Measurements from ENCODE around the gene DOCK1.

DOCK1 gene

GRCh38 chr10:127464561-127464960, 559.3 kb downstream of the DOCK1 start:
- Histone ChIP-seq H3K79me2 (ENCODE audit: control insufficient read depth, insufficient read depth, low read length) (no peaks in the 10 kb centered on the region), H2BK15ac (replicated peaks; ENCODE audit: low read depth) (no peak overlapping the region), H3K36me3 (ENCODE audit: control insufficient read depth, insufficient read depth, low read length) (no peaks in the 10 kb centered on the region), H3K27ac (ENCODE audit: low read depth, low read length) (no peak overlapping the region), H3K4me3 (ENCODE audit: low read length) (no peak overlapping the region), H2BK120ac (ENCODE audit: low read depth, low read length) (no peak overlapping the region), H4K8ac (ENCODE audit: low read depth, low read length) (no peak overlapping the region), H3K4me2 (ENCODE audit: low read length) (no peak overlapping the region), H3K27me3 (ENCODE audit: insufficient read depth, low read length, poor library complexity) (no peaks in the 10 kb centered on the region), H3K4ac (ENCODE audit: low read depth, low read length) (no peak overlapping the region), H2AK5ac (ENCODE audit: low read length) (no peak overlapping the region), H2BK5ac (ENCODE audit: low read length) (no peak overlapping the region), H3K56ac (ENCODE audit: low read length) (no peak overlapping the region), H3K18ac (ENCODE audit: low read length) (no peak overlapping the region), H3K23ac (ENCODE audit: low read length) (no peak overlapping the region), H3K9ac (ENCODE audit: low read length) (no peak overlapping the region), H3K4me1 (ENCODE audit: control insufficient read depth, low read depth, low read length) (no peaks in the 10 kb centered on the region), H3K79me1 (ENCODE audit: low read length) (no peaks in the 10 kb centered on the region), H4K5ac (ENCODE audit: low read length) (no peak overlapping the region)
- WGBS (ENCODE audit: extremely low coverage, insufficient coverage, low lambda C conversion rate) = no CpG with 5 or more reads among the region's 6 CpGs
- DNase-seq = no peak

DNA sequence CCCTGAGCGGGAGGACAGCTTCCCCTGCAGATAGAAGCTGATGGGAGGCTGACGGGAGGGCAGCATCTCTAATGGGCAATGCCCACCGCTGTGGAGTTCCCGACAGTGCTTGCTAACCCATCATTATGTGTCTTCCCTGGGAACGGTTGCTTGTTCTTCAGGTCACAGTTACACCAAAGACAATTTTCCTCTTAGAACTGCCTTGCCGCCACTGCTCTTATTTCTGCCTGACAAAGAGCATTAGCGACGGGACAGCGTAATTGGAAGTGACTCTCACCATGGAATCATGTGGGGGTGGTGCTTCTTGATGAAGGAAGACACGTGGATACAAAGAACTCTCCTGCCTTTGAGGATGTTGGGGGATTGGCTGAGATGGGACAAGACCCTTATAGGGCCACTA, 562.6 kb downstream of the DOCK1 start:
- no peak overlapping the region for H2BK15ac ChIP-seq (replicated peaks; ENCODE audit: low read depth)
- no peak overlapping the region for H3K4ac ChIP-seq (ENCODE audit: low read depth, low read length)
- H3K23ac ChIP-seq (ENCODE audit: low read length) = no peak overlapping the region
- H3K56ac ChIP-seq (ENCODE audit: low read length) = no peak overlapping the region
- H3K4me3 ChIP-seq (ENCODE audit: low read length) = no peak overlapping the region
- H2AK5ac ChIP-seq (ENCODE audit: low read length) = no peak overlapping the region
- H3K27me3 ChIP-seq (ENCODE audit: insufficient read depth, low read length, poor library complexity) = no peaks in the 10 kb centered on the region
- DNase-seq = no peak
- H3K79me1 ChIP-seq (ENCODE audit: low read length) = no peaks in the 10 kb centered on the region
- H3K27ac ChIP-seq (ENCODE audit: low read depth, low read length) = no peak overlapping the region
- no peaks in the 10 kb centered on the region for H3K4me1 ChIP-seq (ENCODE audit: control insufficient read depth, low read depth, low read length)
- no peak overlapping the region for H3K4me2 ChIP-seq (ENCODE audit: low read length)
- no peak overlapping the region for H4K8ac ChIP-seq (ENCODE audit: low read depth, low read length)
- no peaks in the 10 kb centered on the region for H3K36me3 ChIP-seq (ENCODE audit: control insufficient read depth, insufficient read depth, low read length)
- no peak overlapping the region for H2BK5ac ChIP-seq (ENCODE audit: low read length)
- WGBS (ENCODE audit: extremely low coverage, insufficient coverage, low lambda C conversion rate) = no CpG with 5 or more reads among the region's 10 CpGs
- H3K18ac ChIP-seq (ENCODE audit: low read length) = no peak overlapping the region
- no peak overlapping the region for H3K9ac ChIP-seq (ENCODE audit: low read length)
- H2BK120ac ChIP-seq (ENCODE audit: low read depth, low read length) = no peak overlapping the region
- no peaks in the 10 kb centered on the region for H3K79me2 ChIP-seq (ENCODE audit: control insufficient read depth, insufficient read depth, low read length)
- H4K5ac ChIP-seq (ENCODE audit: low read length) = no peak overlapping the region

DNA sequence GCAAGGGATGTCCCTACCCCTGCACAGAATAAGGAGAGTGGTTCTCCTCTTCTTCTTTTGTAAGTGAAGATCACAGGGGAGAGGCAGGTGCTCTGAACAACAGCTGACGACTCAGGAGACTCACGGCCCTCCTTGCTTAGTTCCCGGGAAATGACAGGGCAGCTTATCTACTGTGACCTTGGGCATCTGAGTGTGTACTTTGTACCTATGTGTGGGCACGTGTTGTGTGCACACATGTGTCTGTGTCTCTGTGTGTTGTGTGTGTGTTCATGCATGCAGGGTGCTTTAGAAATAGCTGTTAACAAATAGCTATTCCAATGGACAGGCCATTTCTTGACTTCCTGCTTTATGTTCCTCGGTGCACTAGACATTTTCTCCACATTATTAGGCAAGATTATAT, 563.4 kb downstream of the DOCK1 start:
- Histone ChIP-seq H3K23ac (ENCODE audit: low read length) (no peak overlapping the region), H3K27me3 (ENCODE audit: insufficient read depth, low read length, poor library complexity) (no peaks in the 10 kb centered on the region), H3K36me3 (ENCODE audit: control insufficient read depth, insufficient read depth, low read length) (no peaks in the 10 kb centered on the region), H3K18ac (ENCODE audit: low read length) (no peak overlapping the region), H3K27ac (ENCODE audit: low read depth, low read length) (no peak overlapping the region), H3K4me3 (ENCODE audit: low read length) (no peak overlapping the region), H3K4me1 (ENCODE audit: control insufficient read depth, low read depth, low read length) (no peaks in the 10 kb centered on the region), H3K56ac (ENCODE audit: low read length) (no peak overlapping the region), H3K9ac (ENCODE audit: low read length) (no peak overlapping the region), H2BK15ac (replicated peaks; ENCODE audit: low read depth) (no peak overlapping the region), H3K4me2 (ENCODE audit: low read length) (no peak overlapping the region), H2AK5ac (ENCODE audit: low read length) (no peak overlapping the region), H4K5ac (ENCODE audit: low read length) (no peak overlapping the region), H3K4ac (ENCODE audit: low read depth, low read length) (no peak overlapping the region), H2BK120ac (ENCODE audit: low read depth, low read length) (no peak overlapping the region), H2BK5ac (ENCODE audit: low read length) (no peak overlapping the region), H3K79me1 (ENCODE audit: low read length) (no peaks in the 10 kb centered on the region), H3K79me2 (ENCODE audit: control insufficient read depth, insufficient read depth, low read length) (no peaks in the 10 kb centered on the region), H4K8ac (ENCODE audit: low read depth, low read length) (no peak overlapping the region)
- WGBS (ENCODE audit: extremely low coverage, insufficient coverage, low lambda C conversion rate) = no CpG with 5 or more reads among the region's 5 CpGs
- no peak for DNase-seq

DNA sequence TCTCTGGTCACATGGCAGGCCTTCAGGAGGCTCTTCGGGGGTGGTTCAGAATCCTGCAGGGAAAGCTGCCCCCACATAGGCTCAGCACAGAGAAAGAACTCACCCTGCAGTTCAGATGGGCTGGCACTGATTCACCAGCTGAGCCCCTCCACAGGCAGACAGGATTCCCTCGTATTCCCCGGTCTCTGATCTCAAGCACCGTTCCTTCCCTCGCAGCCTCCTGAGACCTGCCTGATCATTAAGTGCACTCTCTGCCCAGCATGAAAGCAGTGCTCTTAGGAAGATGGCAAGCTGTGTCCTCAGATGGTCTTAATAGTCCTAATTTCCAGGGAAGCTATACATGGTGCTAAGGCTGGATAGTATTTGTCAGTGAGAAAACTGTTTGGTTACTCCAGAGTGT, 565.7 kb downstream of the DOCK1 start:
- H3K36me3 ChIP-seq (ENCODE audit: control insufficient read depth, insufficient read depth, low read length) = no peaks in the 10 kb centered on the region
- H2AK5ac ChIP-seq (ENCODE audit: low read length) = no peak overlapping the region
- H3K4ac ChIP-seq (ENCODE audit: low read depth, low read length) = no peak overlapping the region
- H3K23ac ChIP-seq (ENCODE audit: low read length) = no peak overlapping the region
- H3K4me3 ChIP-seq (ENCODE audit: low read length) = no peak overlapping the region
- H2BK120ac ChIP-seq (ENCODE audit: low read depth, low read length) = no peak overlapping the region
- no peak overlapping the region for H3K4me2 ChIP-seq (ENCODE audit: low read length)
- H4K5ac ChIP-seq (ENCODE audit: low read length) = no peak overlapping the region
- no peaks in the 10 kb centered on the region for H3K4me1 ChIP-seq (ENCODE audit: control insufficient read depth, low read depth, low read length)
- no peak overlapping the region for H2BK15ac ChIP-seq (replicated peaks; ENCODE audit: low read depth)
- H3K18ac ChIP-seq (ENCODE audit: low read length) = no peak overlapping the region
- H3K27me3 ChIP-seq (ENCODE audit: insufficient read depth, low read length, poor library complexity) = no peaks in the 10 kb centered on the region
- DNase-seq = no peak
- no peak overlapping the region for H4K8ac ChIP-seq (ENCODE audit: low read depth, low read length)
- no peaks in the 10 kb centered on the region for H3K79me2 ChIP-seq (ENCODE audit: control insufficient read depth, insufficient read depth, low read length)
- no CpG with 5 or more reads among the region's 5 CpGs for WGBS (ENCODE audit: extremely low coverage, insufficient coverage, low lambda C conversion rate)
- H3K9ac ChIP-seq (ENCODE audit: low read length) = no peak overlapping the region
- H2BK5ac ChIP-seq (ENCODE audit: low read length) = no peak overlapping the region
- H3K56ac ChIP-seq (ENCODE audit: low read length) = no peak overlapping the region
- H3K79me1 ChIP-seq (ENCODE audit: low read length) = no peaks in the 10 kb centered on the region
- H3K27ac ChIP-seq (ENCODE audit: low read depth, low read length) = no peak overlapping the region

DNA sequence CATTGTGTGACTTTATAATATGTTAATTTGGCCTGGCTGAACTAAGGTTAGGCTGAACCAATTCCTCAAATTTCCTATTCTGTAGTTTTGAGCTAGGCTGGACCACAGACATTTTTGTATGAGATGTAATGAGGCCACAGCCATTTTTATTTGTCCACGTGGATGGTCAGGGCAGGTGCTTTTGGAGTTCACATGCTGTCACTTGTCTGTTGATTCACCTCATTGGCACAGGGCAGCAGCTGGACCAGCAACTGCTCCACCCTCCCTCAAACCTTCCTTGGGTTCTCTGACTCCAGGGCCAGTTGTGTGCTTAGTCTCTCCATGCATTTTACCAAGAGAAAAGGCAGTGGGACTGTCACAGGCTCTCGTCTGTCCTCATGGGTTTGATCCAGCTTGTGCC, 567.7 kb downstream of the DOCK1 start:
- Histone ChIP-seq H3K36me3 (ENCODE audit: control insufficient read depth, insufficient read depth, low read length) (no peaks in the 10 kb centered on the region), H3K27me3 (ENCODE audit: insufficient read depth, low read length, poor library complexity) (no peaks in the 10 kb centered on the region), H2BK5ac (ENCODE audit: low read length) (no peak overlapping the region), H3K23ac (ENCODE audit: low read length) (no peak overlapping the region), H3K4me1 (ENCODE audit: control insufficient read depth, low read depth, low read length) (no peaks in the 10 kb centered on the region), H3K9ac (ENCODE audit: low read length) (no peak overlapping the region), H3K27ac (ENCODE audit: low read depth, low read length) (no peak overlapping the region), H4K8ac (ENCODE audit: low read depth, low read length) (no peak overlapping the region), H2AK5ac (ENCODE audit: low read length) (no peak overlapping the region), H3K79me1 (ENCODE audit: low read length) (no peaks in the 10 kb centered on the region), H2BK15ac (replicated peaks; ENCODE audit: low read depth) (no peak overlapping the region), H3K4ac (ENCODE audit: low read depth, low read length) (no peak overlapping the region), H3K4me2 (ENCODE audit: low read length) (no peak overlapping the region), H3K56ac (ENCODE audit: low read length) (no peak overlapping the region), H2BK120ac (ENCODE audit: low read depth, low read length) (no peak overlapping the region), H3K4me3 (ENCODE audit: low read length) (no peak overlapping the region), H3K18ac (ENCODE audit: low read length) (no peak overlapping the region), H4K5ac (ENCODE audit: low read length) (no peak overlapping the region), H3K79me2 (ENCODE audit: control insufficient read depth, insufficient read depth, low read length) (no peaks in the 10 kb centered on the region)
- WGBS (ENCODE audit: extremely low coverage, insufficient coverage, low lambda C conversion rate) = no CpG with 5 or more reads among the region's 2 CpGs
- no peak for DNase-seq

DNA sequence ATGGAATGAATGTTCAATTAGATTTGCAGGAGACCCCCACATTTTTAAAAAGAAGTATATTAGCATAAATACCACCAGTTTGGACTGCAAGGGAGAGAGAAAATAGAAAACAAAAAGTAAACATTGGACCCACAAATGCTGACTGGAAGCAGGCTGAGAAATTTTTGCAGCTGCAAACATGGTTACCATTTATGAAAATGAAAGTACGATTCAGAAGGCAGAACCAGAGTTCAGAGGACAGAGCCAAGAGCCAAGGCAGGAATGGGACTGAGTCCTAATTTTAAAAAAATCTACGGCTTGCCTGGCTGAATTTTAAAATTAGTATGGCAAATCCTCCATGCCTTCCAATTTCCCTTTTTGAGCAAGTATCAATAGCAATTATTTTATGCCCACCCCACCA, 569.3 kb downstream of the DOCK1 start:
- Histone ChIP-seq H3K79me2 (ENCODE audit: control insufficient read depth, insufficient read depth, low read length) (no peaks in the 10 kb centered on the region), H3K56ac (ENCODE audit: low read length) (no peak overlapping the region), H3K4me1 (ENCODE audit: control insufficient read depth, low read depth, low read length) (no peaks in the 10 kb centered on the region), H2BK15ac (replicated peaks; ENCODE audit: low read depth) (no peak overlapping the region), H2BK5ac (ENCODE audit: low read length) (no peak overlapping the region), H3K27me3 (ENCODE audit: insufficient read depth, low read length, poor library complexity) (no peaks in the 10 kb centered on the region), H3K4me2 (ENCODE audit: low read length) (no peak overlapping the region), H3K9ac (ENCODE audit: low read length) (no peak overlapping the region), H3K18ac (ENCODE audit: low read length) (no peak overlapping the region), H4K8ac (ENCODE audit: low read depth, low read length) (no peak overlapping the region), H3K27ac (ENCODE audit: low read depth, low read length) (no peak overlapping the region), H3K23ac (ENCODE audit: low read length) (no peak overlapping the region), H3K36me3 (ENCODE audit: control insufficient read depth, insufficient read depth, low read length) (no peaks in the 10 kb centered on the region), H4K5ac (ENCODE audit: low read length) (no peak overlapping the region), H2BK120ac (ENCODE audit: low read depth, low read length) (no peak overlapping the region), H2AK5ac (ENCODE audit: low read length) (no peak overlapping the region), H3K4ac (ENCODE audit: low read depth, low read length) (no peak overlapping the region), H3K79me1 (ENCODE audit: low read length) (no peaks in the 10 kb centered on the region), H3K4me3 (ENCODE audit: low read length) (no peak overlapping the region)
- DNase-seq = no peak
- no CpG with 5 or more reads among the region's 2 CpGs for WGBS (ENCODE audit: extremely low coverage, insufficient coverage, low lambda C conversion rate)

All from mesendoderm (in vitro differentiated cells).